ENCODE results near the gene NDRG2. TPM values are rescaled to one million over a fixed set of nuclear protein-coding genes. Genes with fewer than 3 reads are reported as not detected.
A peak's percentile ranks its signal among the peaks of the same experiment; 100 is the strongest.

The NDRG2 gene
- polyA plus RNA-seq, 4 donors = 44.5 to 129 (median 71.4) TPM

DNA sequence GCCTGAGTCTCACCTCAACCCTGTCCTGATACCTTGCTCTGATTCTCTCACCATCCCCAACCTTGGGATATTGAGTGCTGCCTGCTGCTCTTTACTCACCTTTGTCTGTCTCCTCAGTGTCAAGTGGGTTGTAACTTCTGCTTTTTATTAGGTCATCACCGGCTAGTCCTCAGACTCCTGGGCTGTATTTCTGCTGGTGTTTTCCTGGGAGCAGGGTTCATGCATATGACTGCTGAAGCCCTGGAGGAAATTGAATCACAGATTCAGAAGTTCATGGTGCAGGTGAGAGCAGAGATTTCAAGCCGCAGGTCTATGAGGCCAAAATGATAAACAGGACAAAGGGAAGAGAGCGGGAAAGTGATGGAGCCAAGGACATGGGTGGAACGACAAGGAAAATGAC lies 25.3 kb downstream of the NDRG2 start:
- H3K27ac ChIP-seq (ENCODE audit: low read depth in 1 of 3, low read length in 2 of 3) = peak overlapping the region in 1 of 3 donors; percentile 29
- no peaks in the 10 kb centered on the region for H3K27me3 ChIP-seq (ENCODE audit: control insufficient read depth in 3 of 3, insufficient read depth in 3 of 3, low read length in 3 of 3)
- no peaks in the 10 kb centered on the region for H3K9me3 ChIP-seq (ENCODE audit: control insufficient read depth in 2 of 2, insufficient read depth in 1 of 2, low read depth in 1 of 2, low read length in 1 of 2)
- H3K36me3 ChIP-seq (ENCODE audit: control insufficient read depth in 3 of 3, insufficient read depth in 2 of 3, low read depth in 1 of 3, low read length in 3 of 3) = peaks cover 2 to 21% (median 16%) of the 10 kb centered on the region in 3 donors
- peaks cover 0 to 55% (median 0%) of the 10 kb centered on the region in 3 donors for H3K4me1 ChIP-seq (ENCODE audit: control insufficient read depth in 3 of 3, insufficient read depth in 2 of 3, low read depth in 1 of 3, low read length in 2 of 3)
- no peak overlapping the region for H3K4me3 ChIP-seq (ENCODE audit: low read depth in 1 of 3, low read length in 3 of 3)
- 47 to 69% (median 59%) methylated on average over 4 of the region's 4 CpGs for WGBS, 3 donors
- DNase-seq (peak in 1 of 2 donors; percentile 68), FAIRE-seq (no peak)

DNA sequence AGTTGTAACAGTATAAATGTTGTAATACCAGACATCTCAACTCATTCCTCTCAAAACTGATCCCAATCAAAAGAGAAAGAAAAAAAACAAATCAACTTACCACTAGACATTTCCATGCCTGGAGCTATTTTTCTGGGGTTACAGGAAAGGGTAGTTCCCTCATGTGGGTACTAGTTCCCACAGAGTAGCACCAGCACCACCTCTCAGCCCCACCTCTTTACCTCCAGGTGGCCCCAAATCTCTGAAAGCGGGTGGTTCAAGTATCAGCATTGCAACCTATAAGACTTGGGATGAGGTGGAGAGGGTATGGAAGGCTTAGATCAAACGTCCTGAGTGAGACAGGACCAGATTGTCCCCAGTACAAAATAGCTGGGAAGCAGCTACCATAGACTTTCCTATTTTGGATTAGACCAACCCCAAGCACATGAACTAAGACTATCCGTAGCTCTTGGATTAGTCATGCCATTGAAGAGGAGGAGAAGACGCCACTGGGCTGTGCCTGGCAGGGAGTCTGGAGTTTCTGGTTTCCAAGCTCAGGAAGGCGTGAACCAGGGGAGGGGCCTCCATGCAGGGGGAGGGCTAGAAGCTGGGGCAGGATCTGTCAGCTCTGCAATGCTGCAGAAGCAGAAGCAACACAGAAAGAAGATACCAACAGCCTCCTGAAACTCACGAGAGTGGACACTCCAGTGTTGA lies 26.0 kb downstream of the NDRG2 start, which contains the start of gene SLC39A2:
Gene SLC39A2 (plus strand): TSS at position 620 of the 693 bp plus-strand sequence. CDS start 154 bp downstream, outside the sequence.
- Histone ChIP-seq H3K27me3 (ENCODE audit: control insufficient read depth in 3 of 3, insufficient read depth in 3 of 3, low read length in 3 of 3) (no peaks in the 10 kb centered on the region), H3K9me3 (ENCODE audit: control insufficient read depth in 2 of 2, insufficient read depth in 1 of 2, low read depth in 1 of 2, low read length in 1 of 2) (no peaks in the 10 kb centered on the region), H3K4me3 (ENCODE audit: low read depth in 1 of 3, low read length in 3 of 3) (no peak within 1 kb of the TSS), H3K27ac (ENCODE audit: low read depth in 1 of 3, low read length in 2 of 3) (peak within 1 kb of the TSS in 1 of 3 donors; percentile 29), H3K4me1 (ENCODE audit: control insufficient read depth in 3 of 3, insufficient read depth in 2 of 3, low read depth in 1 of 3, low read length in 2 of 3) (peaks cover 0 to 55% (median 0%) of the 10 kb centered on the region in 3 donors), H3K36me3 (ENCODE audit: control insufficient read depth in 3 of 3, insufficient read depth in 2 of 3, low read depth in 1 of 3, low read length in 3 of 3) (peaks cover 5 to 25% (median 22%) of the 10 kb centered on the region in 3 donors)
- DNase-seq = peak in 1 of 2 donors; percentile 46
- WGBS, 3 donors = 38 to 44% (median 40%) methylated on average over 6 of the region's 6 CpGs
- no peak for FAIRE-seq

GRCh38 chr14:20998139-20998538 lies 26.7 kb downstream of the NDRG2 start:
- peaks cover 6 to 28% (median 23%) of the 10 kb centered on the region in 3 donors for H3K36me3 ChIP-seq (ENCODE audit: control insufficient read depth in 3 of 3, insufficient read depth in 2 of 3, low read depth in 1 of 3, low read length in 3 of 3)
- 53 to 63% (median 55%) methylated on average over 3 of the region's 3 CpGs for WGBS, 3 donors
- no peaks in the 10 kb centered on the region for H3K9me3 ChIP-seq (ENCODE audit: control insufficient read depth in 2 of 2, insufficient read depth in 1 of 2, low read depth in 1 of 2, low read length in 1 of 2)
- no peak overlapping the region for H3K4me3 ChIP-seq (ENCODE audit: low read depth in 1 of 3, low read length in 3 of 3)
- H3K27ac ChIP-seq (ENCODE audit: low read depth in 1 of 3, low read length in 2 of 3) = peak overlapping the region in 1 of 3 donors; percentile 7
- DNase-seq = peak in 1 of 2 donors; percentile 66
- no peak for FAIRE-seq
- H3K27me3 ChIP-seq (ENCODE audit: control insufficient read depth in 3 of 3, insufficient read depth in 3 of 3, low read length in 3 of 3) = no peaks in the 10 kb centered on the region
- peaks cover 0 to 55% (median 0%) of the 10 kb centered on the region in 3 donors for H3K4me1 ChIP-seq (ENCODE audit: control insufficient read depth in 3 of 3, insufficient read depth in 2 of 3, low read depth in 1 of 3, low read length in 2 of 3)

- H3K27ac ChIP-seq (ENCODE audit: low read depth in 1 of 3, low read length in 2 of 3) = peak overlapping the region in 1 of 3 donors; percentile 41
- H3K27me3 ChIP-seq (ENCODE audit: control insufficient read depth in 3 of 3, insufficient read depth in 3 of 3, low read length in 3 of 3) = no peaks in the 10 kb centered on the region
- H3K9me3 ChIP-seq (ENCODE audit: control insufficient read depth in 2 of 2, insufficient read depth in 1 of 2, low read depth in 1 of 2, low read length in 1 of 2) = no peaks in the 10 kb centered on the region
- H3K36me3 ChIP-seq (ENCODE audit: control insufficient read depth in 3 of 3, insufficient read depth in 2 of 3, low read depth in 1 of 3, low read length in 3 of 3) = peaks cover 8 to 33% (median 25%) of the 10 kb centered on the region in 3 donors
- FAIRE-seq (no peak), DNase-seq (no peak)
- H3K4me1 ChIP-seq (ENCODE audit: control insufficient read depth in 3 of 3, insufficient read depth in 2 of 3, low read depth in 1 of 3, low read length in 2 of 3) = peaks cover 0 to 53% (median 0%) of the 10 kb centered on the region in 3 donors
- 63 to 70% (median 68%) methylated on average over 6 of the region's 6 CpGs for WGBS, 3 donors
- no peak overlapping the region for H3K4me3 ChIP-seq (ENCODE audit: low read depth in 1 of 3, low read length in 3 of 3)
Measured at GRCh38 chr14:20997564-20997963, 27.3 kb downstream of the NDRG2 start.

DNA sequence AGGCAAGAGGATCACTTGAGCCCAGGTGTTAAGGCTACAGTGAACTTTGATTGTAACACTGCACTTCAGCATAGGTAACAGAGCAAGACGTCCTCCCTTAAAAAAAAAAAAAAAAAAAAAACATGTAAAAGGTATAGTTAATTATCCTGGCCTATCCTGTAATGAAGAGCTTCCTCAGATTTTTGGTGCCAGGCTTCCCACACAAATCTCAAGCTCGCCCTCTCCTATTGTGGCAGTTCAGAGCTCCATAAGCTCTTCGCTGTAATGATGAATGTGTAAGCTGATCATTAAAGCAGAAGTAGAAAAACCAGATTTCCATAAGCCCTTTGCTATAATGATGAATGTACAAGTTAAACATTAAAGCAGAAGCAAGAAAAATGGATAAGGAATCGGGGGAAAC lies 27.7 kb downstream of the NDRG2 start:
- Histone ChIP-seq H3K4me3 (ENCODE audit: low read depth in 1 of 3, low read length in 3 of 3) (no peak overlapping the region), H3K4me1 (ENCODE audit: control insufficient read depth in 3 of 3, insufficient read depth in 2 of 3, low read depth in 1 of 3, low read length in 2 of 3) (peaks cover 0 to 49% (median 0%) of the 10 kb centered on the region in 3 donors), H3K36me3 (ENCODE audit: control insufficient read depth in 3 of 3, insufficient read depth in 2 of 3, low read depth in 1 of 3, low read length in 3 of 3) (peaks cover 8 to 36% (median 26%) of the 10 kb centered on the region in 3 donors), H3K27me3 (ENCODE audit: control insufficient read depth in 3 of 3, insufficient read depth in 3 of 3, low read length in 3 of 3) (no peaks in the 10 kb centered on the region), H3K27ac (ENCODE audit: low read depth in 1 of 3, low read length in 2 of 3) (peak overlapping the region in 1 of 3 donors; percentile 41), H3K9me3 (ENCODE audit: control insufficient read depth in 2 of 2, insufficient read depth in 1 of 2, low read depth in 1 of 2, low read length in 1 of 2) (no peaks in the 10 kb centered on the region)
- DNase-seq = peak in 1 of 2 donors; percentile 53
- 35 to 61% (median 38%) methylated on average over 4 of the region's 4 CpGs for WGBS, 3 donors
- FAIRE-seq = no peak

- WGBS, 3 donors = 87 to 91% (median 87%) methylated on average over 14 of the region's 14 CpGs
- H3K36me3 ChIP-seq (ENCODE audit: control insufficient read depth in 3 of 3, insufficient read depth in 2 of 3, low read depth in 1 of 3, low read length in 3 of 3) = peaks cover 8 to 41% (median 29%) of the 10 kb centered on the region in 3 donors
- FAIRE-seq = no peak
Measured at GRCh38 chr14:20996521-20996920, 28.3 kb downstream of the NDRG2 start.

DNA sequence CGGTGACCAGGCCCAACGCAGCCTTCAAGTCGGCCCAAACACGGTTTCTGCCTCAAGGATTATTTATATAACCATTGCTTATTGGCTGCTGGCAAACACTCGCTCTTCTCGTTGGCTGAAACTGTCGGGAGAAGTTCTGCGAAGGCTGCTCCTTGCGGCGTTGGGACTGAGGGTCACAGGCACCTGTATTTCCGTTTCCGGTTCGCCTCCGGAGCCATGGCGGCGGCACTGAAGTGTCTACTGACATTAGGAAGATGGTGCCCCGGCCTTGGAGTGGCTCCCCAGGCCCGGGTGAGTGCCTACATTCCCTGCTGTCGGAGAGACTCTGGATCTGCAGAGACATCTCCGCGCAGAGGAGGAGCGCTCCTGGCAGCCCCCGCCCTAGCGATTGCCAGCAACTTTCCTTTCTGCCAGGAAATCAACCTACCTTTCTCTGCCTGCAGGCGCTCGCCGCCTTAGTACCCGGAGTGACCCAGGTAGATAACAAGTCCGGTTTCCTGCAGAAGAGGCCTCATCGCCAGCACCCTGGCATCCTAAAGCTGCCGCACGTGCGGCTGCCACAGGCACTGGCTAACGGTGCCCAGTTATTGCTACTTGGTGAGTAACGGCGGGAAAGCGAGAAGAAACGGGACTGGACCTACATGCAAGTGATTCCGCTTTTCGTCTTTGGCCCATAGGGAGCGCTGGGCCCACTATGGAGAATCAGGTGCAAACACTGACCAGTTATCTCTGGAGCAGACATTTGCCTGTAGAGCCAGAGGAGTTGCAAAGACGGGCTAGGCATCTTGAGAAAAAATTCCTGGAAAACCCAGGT lies 34.9 kb downstream of the NDRG2 start, which contains the start of gene METTL17:
Gene METTL17 (plus strand): TSS at position 194 of the 814 bp plus-strand sequence. CDS start 23 bp downstream, at position 217.
- Histone ChIP-seq H3K4me3 (ENCODE audit: low read depth in 1 of 3, low read length in 3 of 3) (peak within 1 kb of the TSS; percentile 69 to 84 (median 80)), H3K36me3 (ENCODE audit: control insufficient read depth in 3 of 3, insufficient read depth in 2 of 3, low read depth in 1 of 3, low read length in 3 of 3) (peaks cover 5 to 23% (median 15%) of the 10 kb centered on the region in 3 donors), H3K27me3 (ENCODE audit: control insufficient read depth in 3 of 3, insufficient read depth in 3 of 3, low read length in 3 of 3) (no peaks in the 10 kb centered on the region), H3K4me1 (ENCODE audit: control insufficient read depth in 3 of 3, insufficient read depth in 2 of 3, low read depth in 1 of 3, low read length in 2 of 3) (peaks cover 8 to 13% (median 10%) of the 10 kb centered on the region in 3 donors), H3K27ac (ENCODE audit: low read depth in 1 of 3, low read length in 2 of 3) (peak within 1 kb of the TSS; percentile 83 to 95 (median 85)), H3K9me3 (ENCODE audit: control insufficient read depth in 2 of 2, insufficient read depth in 1 of 2, low read depth in 1 of 2, low read length in 1 of 2) (no peaks in the 10 kb centered on the region)
- DNase-seq (peak; percentile 96), FAIRE-seq (no peak)
- 0 to 1% (median 0%) methylated on average over 42 of the region's 42 CpGs for WGBS, 3 donors

More at GRCh38 chr14:20996521-20996920, 28.3 kb downstream of the NDRG2 start:
- Histone ChIP-seq H3K4me1 (ENCODE audit: control insufficient read depth in 3 of 3, insufficient read depth in 2 of 3, low read depth in 1 of 3, low read length in 2 of 3) (peaks cover 0 to 47% (median 0%) of the 10 kb centered on the region in 3 donors), H3K27ac (ENCODE audit: low read depth in 1 of 3, low read length in 2 of 3) (peak overlapping the region in 1 of 3 donors; percentile 41), H3K27me3 (ENCODE audit: control insufficient read depth in 3 of 3, insufficient read depth in 3 of 3, low read length in 3 of 3) (no peaks in the 10 kb centered on the region), H3K9me3 (ENCODE audit: control insufficient read depth in 2 of 2, insufficient read depth in 1 of 2, low read depth in 1 of 2, low read length in 1 of 2) (no peaks in the 10 kb centered on the region), H3K4me3 (ENCODE audit: low read depth in 1 of 3, low read length in 3 of 3) (no peak overlapping the region)
- no peak for DNase-seq

GRCh38 chr14:20989471-20989786 lies 35.4 kb downstream of the NDRG2 start:
- H3K27me3 ChIP-seq (ENCODE audit: control insufficient read depth in 3 of 3, insufficient read depth in 3 of 3, low read length in 3 of 3) = no peaks in the 10 kb centered on the region
- peak overlapping the region in 2 of 3 donors; percentile 80 to 84 for H3K4me3 ChIP-seq (ENCODE audit: low read depth in 1 of 3, low read length in 3 of 3)
- DNase-seq (no peak), FAIRE-seq (no peak)
- H3K4me1 ChIP-seq (ENCODE audit: control insufficient read depth in 3 of 3, insufficient read depth in 2 of 3, low read depth in 1 of 3, low read length in 2 of 3) = peaks cover 8 to 12% (median 10%) of the 10 kb centered on the region in 3 donors
- peak overlapping the region; percentile 83 to 95 (median 85) for H3K27ac ChIP-seq (ENCODE audit: low read depth in 1 of 3, low read length in 2 of 3)
- WGBS, 3 donors = 0 to 1% (median 0%) methylated on average over 9 to 11 of the region's 11 CpGs
- H3K36me3 ChIP-seq (ENCODE audit: control insufficient read depth in 3 of 3, insufficient read depth in 2 of 3, low read depth in 1 of 3, low read length in 3 of 3) = peaks cover 5 to 19% (median 11%) of the 10 kb centered on the region in 3 donors
- no peaks in the 10 kb centered on the region for H3K9me3 ChIP-seq (ENCODE audit: control insufficient read depth in 2 of 2, insufficient read depth in 1 of 2, low read depth in 1 of 2, low read length in 1 of 2)

Data from small intestine (tissue), 7 donors.